ENCODE results near the gene ARHGEF18.
"Not testable (repeated sequence)": the region's sequence is repeated elsewhere in the genome, so short reads cannot be mapped to it uniquely, and the experiment has no call there.

ARHGEF18 gene

DNA sequence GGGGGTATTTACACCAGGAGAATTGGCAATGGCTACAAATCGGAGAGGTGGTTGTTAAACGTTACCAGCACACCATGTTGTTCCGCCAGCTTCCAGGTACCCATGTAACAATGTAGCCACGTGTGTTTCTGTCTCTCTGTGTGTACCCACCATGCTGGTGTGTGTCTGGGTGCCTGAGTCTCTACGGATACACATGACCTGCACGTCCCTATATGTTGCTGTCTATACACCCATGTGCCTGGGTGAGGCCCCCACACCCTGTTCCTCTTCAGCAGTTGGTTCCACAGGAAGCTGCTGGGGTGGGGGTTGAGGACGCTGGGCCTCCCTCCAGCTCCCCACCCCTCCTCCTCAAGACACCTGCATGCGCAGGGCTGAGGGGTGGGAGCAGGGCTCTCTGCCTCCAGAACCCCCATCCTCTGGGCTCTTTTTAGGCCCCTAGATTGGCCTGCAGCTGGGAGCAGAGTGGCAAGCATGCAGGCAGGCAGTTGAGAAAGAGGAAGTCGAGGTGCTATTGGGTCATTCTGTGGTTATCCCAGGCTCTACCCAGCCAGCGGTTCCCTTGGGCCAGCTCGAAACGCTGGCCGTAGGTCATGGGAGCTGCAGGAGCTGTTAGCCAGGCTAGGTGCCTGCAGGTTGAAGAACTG lies at the start of gene ARHGEF18:
ARHGEF18 (plus strand) TSS at position 351 of the 644 bp plus-strand sequence. CDS start 13,954 bp downstream, outside the sequence.
- DNase-seq (ENCODE audit: low read depth), result no peak

DNA sequence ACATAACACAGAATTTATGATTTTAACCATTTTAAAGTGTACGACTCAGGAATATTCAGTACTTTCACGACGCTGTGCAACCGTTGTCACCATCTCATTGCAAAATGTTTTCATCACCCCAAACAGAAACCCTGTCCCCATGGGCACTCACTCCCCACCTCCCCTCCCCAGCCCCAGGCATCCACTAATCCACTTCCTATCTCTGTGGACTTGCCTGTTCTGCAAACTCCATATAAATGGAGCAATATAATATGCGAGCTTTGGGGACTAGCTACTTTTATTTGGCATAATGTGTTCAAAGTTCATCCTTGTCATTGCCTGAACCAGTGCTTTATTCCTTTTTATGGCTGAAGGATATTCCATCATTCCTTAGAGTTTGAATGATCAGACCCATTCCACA lies 47.2 kb upstream of the ARHGEF18 start:
- DNase-seq (ENCODE audit: low read depth), result no peak

DNA sequence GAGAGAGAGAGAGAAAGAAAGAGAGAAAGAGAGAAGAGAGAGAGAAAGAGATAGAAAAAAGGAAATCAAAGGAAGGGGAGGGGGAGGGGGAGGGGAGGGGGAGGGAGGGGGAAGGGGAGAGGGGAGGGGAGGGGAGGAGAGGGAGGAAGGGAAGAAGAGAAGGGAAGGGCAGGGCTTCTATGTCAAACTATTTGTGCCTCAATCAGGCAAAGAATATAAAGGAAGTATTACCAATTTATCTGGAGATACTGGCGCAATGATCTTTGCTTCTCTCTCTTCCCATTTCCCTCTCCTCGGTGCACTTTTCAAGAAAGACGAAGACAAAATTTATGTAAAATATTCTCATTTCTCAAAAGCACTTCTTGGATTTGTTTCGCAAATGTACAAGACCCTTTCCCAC lies 45.3 kb upstream of the ARHGEF18 start:
- DNase-seq (ENCODE audit: low read depth), result no peak

DNA sequence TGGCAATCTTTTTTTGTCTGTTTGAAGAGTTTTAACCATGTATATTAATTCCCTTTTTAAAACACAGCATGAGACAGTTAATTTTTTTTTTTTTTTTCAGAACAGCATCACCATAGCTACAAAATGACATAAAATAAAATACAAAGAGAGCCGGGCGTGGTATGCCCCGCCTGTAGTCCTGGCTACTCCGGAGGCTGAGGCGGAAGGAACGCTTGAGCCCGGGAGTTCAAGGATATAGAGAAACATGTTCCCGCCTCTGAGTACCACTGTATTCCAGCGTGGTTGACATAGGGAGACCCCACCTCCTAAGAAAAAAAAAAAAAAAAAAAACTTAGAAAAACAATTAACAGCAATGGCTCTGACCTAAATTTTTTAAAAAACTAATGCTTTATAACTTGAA lies 44.5 kb upstream of the ARHGEF18 start:
- no peak for DNase-seq (ENCODE audit: low read depth)

DNA sequence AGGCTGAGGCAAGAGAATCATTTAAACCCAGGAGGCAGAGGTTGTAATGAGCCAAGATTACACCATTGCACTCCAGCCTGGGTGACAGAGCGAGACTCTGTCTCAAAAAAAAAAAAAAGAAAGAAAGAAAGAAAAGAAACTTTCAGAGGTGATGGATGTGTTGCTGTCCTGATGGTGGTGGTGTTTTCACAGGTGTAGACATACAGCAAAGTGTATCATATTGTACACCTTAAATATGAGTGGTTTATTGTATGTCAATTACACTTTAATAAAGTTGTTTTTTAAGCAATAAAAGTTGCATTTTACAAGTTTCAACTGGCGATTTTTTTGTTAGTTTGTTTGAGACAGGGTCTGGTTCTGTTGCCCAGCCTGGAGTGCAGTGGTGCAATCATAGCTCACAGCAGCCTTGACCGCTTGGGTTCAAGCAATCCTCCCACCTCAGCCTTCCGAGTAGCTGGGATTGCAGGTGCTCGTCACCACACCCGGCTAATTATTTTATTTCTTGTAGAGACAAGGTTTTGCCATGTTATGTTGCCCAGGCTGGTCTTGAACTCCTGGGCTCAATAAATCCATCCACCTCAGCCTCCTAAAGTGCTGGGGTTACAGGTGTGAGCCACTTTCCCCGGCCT lies 41.0 kb upstream of the ARHGEF18 start:
- no peak for DNase-seq (ENCODE audit: low read depth)

DNA sequence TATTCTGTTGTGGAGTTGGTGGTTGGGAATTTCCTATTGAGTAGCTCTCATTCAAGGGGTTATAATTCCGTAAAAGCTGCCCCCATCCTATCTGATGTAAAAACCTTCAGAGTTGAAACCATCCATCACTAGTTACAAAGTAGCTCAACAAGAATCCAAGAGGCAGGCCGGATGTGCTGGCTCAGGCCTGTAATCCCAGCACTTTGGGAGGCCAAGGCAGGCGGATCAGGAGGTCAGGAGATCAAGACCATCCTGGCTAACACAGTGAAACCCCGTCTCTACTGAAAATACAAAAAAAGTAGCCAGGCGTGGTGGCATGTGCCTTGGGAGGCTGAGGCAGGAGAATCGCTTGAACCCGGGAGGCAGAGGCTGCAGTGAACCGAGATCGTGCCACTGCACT lies 40.4 kb upstream of the ARHGEF18 start:
- not testable (repeated sequence) for DNase-seq (ENCODE audit: low read depth)

DNA sequence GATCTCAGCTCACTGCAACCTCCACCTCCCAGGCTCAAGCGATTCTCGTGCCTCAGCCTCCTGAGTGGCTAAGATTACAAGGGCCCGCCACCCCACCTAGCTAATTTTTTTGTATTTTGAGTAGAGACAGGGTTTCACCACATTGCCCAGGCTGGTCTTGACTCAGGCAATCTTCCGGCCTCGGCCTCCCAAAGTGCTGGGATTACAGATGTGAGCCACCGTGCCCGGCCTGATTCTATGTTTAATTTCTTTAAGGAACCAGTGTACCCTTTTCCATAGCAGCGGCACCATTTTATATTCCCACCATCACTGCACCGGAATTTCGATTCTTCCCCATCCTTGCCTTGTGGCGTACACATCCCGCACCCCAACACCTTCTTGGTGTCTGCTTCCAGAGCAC lies 36.8 kb upstream of the ARHGEF18 start:
- no peak for DNase-seq (ENCODE audit: low read depth)

DNA sequence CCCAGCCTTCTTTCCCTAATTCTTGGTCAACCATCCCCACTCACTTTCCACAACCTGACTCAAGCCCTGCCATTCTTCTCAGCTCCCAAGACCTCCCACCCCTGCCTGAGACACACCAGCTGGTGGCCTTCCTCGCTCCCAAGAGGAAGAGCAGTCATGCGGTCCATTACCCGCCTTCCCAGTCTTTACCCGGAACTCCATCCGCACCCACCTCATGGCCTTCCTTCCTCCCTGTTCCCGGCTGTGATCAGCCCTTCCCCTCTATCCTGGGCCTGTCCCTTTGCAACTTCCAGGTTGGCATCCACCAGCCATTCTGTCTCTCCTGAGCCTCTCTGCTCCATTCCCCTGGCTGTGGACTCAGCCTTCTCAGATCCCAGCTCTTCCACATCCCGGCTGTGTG lies 35.9 kb upstream of the ARHGEF18 start:
- DNase-seq (ENCODE audit: low read depth), result no peak

DNA sequence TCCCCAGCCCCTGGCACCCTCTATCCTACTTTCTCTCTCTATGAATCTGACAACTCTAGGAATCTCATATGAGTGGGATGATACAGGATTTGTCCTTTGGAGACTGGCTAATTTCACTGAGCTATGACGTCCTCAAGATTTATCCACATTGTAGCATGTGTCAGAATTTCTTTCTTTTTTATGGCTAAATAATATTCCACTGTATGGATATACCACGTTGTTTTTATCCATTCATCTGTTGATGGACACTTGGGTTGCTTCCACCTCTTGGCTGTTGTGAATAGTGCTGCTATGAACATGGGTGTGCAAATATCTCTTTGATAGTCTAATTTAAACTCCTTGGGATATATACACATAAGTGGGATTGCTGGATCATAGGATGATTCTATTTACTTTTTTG lies 30.6 kb upstream of the ARHGEF18 start:
- DNase-seq (ENCODE audit: low read depth), result no peak

DNA sequence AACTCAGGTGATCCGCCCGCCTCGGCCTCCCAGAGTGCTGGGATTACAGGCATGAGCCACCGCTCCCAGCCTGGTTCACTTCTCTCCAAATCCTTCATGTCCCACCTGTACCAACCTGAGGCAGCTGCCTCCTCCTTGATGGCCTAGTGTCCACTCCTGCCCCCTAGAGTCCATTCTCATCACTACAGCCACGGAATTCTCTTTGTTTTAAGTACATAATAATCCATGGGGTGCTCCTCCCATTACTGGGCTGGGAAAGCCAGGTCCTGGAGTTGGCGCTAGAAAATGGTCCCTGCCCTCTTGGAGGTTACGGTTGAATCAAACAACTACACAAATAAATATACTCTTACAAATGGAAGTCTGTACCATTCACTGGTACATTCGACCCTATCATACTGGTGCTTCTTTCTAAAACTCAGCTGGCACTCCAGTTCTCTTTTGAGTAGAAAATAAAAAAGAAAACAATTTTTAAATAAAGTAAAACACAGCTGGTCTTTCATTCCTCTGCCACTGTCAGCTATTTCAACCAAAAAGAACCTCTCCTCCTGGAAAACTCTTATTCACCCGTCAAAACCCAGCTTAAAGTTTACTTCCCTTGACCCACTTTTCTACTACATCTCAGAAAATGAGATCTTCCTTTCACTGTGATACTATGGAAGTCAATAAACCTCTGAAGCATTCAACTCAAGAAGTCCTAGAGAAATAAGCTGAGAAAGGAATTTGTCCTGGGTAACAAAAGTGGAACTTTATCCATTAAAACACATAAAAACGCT lies 22.4 kb upstream of the ARHGEF18 start:
- DNase-seq (ENCODE audit: low read depth), result no peak

DNA sequence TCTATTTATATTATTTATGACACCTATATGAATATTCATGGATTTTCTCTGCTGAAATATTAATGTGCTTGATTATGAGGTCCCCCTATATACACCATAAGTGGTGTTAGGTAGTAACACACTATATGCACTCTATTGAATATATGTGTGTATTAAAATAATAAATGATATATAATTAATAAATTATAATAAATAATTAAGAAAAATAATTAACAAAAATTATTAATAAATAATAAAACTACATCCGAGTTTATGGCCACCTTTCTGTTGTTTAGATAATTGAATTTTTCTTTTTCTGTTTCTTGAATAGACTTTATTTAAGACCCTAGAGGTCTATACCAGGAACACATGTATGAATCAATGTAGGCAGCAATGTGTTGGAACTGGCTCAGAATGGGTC lies 20.9 kb upstream of the ARHGEF18 start:
- no peak for DNase-seq (ENCODE audit: low read depth)

DNA sequence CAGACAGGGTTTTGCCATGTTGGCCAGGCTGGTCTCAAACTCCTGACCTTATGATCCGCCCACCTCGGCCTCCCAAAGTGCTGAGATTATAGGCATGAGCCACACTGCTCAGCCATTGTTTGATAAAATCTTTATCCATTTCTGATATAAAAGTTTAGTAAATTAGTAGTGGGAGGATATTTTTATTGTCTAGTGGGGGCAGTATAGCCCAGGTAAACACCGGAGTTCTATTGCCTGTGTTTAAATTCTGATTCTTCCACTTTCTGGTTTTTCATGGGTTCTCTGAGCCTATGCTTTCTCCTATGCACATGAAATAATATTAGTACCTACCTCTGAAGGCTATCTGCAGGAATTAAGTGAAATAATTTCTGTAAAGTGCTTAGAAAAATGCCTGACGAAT lies 20.1 kb upstream of the ARHGEF18 start:
- no peak for DNase-seq (ENCODE audit: low read depth)

DNA sequence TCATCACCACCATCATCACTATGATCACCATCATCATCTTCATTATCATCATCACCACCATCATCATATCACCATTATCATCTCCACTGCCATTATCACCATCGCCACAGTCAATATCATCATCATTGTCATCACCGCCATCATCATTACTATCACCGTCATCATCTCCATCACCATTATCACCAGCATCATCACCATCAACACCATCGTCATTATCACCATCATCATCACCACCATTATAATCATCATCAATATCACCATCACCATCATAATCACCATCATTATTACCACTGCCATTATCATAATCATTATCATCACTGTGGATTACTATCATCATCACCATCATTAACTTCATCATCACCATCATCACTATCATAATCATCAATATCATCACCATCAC lies 17.3 kb upstream of the ARHGEF18 start:
- DNase-seq (ENCODE audit: low read depth), result no peak

DNA sequence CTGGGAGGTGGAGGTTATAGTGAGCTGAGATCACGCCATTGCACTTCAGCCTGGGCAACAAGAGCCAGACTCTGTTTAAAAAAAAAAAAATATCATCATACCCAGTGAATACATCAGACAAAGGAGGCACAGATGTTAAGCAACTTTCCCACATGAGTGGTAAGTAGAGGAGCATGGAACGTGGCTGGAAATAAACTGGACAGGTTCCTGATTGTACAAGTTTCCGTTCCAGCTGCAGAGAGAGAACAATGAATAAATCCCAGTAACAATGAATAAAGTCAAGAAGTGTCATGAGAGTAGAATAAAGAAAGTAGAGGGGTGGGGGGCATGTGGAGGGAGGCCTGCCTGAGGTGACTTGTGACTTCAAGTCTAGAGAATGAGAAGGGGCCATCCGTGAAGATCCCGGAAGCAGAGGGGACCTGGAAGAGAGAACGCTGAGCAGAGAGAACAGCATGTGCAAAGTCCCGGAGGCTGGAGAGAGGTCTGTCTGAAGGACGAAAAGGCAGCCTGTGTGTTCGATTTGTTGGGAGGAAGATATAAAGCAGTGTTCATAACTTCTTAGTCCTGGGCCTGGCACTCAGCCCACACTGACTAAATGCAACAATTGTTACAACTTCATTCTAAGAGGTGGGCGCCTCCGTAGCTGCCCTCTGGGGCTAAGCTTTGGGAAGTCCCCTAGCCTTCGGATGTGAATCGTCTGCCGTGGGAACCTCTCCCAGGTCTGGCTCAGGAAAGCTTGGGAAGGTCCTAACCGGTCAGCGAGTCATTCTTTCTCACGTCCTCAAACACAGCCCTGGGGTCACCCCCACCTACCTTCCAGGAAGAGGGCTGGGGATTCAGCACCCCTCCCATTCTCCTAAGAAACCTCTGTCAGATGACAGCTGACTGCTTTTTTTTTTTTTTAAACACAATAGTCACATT lies 15.3 kb upstream of the ARHGEF18 start:
- DNase-seq (ENCODE audit: low read depth), result no peak

DNA sequence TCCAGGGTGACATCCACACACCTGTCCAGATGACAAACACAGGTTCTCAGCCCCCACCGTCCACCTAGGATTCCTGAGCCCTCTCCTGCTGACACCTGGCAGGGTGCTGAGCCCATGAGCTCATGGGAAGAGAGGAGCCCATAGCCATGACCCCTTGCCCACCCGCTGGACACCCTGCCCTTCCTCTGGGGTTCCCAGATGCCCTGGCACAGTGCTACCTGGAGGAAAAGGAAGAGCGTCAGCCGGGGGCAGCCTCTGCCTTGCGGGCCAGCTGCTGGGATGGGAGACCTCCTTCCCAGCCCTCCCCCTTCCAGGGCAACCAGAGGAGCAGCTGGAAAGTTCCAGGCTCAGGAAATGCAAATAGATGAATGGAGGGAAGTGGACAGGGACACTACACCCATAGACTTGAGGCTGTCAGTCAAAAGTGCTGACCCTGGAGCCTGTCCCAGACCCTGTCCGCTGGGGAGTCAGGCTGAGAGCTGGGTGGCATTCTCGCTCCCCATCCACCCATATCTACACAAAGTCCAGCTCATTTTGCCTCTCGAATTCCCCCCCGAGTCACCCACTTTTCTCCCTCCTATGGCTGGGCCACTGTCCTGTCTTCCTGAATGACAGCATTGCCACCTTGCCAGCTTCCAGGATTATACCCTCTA lies 12.3 kb upstream of the ARHGEF18 start:
- DNase-seq (ENCODE audit: low read depth), result no peak

DNA sequence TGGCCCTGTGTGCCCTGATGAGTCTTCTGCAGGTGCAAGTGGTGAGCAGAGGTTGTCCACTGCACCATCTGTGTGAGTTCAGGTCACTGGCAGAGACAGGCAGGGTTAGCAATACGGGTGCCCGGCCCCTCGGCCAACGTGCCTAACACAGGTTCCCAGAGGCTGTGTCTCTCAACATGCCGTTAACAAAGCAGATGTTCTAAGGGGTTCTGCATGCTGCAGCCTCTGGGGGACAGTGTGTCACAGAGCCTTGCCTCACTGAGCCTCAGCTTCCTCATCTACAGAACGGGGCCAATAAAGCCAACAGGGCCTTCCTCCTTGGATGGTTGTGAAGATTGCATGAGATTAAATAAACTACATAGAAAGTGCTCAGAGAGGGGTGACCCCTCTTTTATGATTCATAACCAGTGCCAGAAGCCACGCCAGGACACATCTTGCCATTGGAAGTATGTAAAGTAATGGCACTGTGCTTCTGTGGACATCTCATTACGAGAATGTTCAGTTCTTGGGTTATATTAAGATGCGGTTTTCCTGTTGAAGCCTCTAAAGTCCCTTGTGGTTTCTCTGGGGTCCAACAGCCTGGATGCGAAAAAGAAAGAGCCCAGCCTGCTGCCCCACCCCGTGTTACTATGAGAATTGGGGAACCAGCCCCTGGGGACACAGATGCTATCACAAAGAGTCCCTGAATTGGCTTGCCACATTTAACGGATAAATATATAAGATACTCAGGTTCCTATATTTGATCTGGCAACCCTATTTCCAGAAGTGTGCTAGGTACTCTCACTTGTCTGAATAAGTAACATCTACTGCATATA lies 11.2 kb upstream of the ARHGEF18 start:
- no peak for DNase-seq (ENCODE audit: low read depth)

DNA sequence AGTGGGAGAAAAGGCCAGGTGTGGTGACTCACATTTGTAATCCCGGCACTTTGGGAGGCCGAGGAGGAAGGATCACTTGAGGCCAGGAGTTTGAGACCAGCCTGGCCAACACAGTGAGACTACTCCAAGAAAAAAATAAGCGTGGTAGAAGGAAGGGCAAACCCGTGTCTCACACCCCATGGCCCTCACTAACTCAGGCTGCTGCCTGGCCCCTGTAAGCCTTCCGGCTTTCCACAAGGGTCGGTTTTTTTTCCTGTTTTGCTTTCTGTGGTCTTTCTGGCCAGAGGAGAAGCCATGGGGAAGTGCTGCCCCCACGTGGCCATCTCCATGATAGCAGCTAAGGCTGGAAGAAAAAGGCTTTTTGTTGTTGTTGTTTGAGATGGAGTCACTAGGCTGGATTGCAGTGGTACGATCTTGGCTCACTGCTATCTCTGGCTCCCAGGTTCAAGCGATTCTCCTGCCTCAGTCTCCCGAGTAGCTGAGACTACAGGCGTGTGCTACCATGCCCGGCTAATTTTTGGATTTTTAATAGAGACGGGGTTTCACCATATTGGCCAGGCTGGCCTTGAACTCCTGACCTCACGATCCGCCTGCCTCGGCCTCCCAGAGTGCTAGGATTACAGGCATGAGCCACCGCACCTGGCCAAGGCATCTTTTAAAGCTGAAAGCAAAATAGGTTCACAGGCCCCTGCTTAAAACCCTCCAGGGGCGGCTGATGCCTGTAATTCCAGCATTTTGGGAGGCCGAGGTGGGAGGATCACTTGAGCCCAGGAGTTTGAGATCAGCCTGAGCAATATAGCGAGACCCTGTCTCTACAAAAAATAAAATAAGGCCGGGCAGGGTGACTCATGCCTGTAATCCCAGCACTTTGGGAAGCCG lies 7.5 kb upstream of the ARHGEF18 start:
- peak; percentile 46 for DNase-seq (ENCODE audit: low read depth)

DNA sequence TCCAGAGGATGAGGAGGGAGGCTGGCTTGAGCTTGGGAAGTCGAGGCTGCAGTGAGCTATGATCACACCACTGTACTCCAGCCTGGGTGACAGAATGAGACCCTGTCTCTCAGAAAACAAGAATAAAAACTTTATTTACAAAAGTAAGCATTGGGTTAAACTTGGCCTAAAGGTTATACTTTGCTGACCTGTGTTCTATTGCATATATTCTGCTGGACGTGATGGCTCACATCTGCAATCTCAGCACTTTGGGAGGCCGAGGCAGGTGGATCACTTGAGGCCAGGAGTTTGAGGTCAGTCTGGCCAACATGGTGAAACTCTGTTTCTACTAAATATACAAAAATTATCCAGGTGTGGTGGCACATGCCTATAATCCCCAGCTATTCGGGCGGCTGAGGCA lies 6.6 kb upstream of the ARHGEF18 start:
- no peak for DNase-seq (ENCODE audit: low read depth)

DNA sequence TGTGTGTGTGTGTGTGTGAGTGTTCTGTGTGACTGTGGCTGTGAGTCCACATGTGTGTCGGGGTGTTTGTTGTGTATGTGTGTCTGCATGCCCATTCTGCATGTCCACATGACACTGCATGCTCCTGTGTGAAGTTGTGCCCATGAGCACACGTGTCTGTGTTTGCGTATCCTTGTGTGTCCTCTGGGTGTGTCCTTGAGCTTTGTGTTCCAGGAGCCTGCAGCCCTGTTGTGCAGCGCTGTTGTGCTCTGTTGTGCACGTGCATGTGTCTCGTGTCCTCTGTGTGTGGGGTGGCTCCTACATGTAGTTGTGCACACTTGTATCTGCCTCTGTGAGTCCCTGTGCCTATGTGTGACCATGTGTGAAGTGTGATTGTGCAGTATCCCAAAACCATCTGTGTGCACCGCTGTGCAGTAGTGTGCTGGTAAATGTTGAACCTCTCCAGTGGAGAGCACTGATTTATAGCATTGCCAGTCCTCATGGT lies 2.2 kb upstream of the ARHGEF18 start:
- no peak for DNase-seq (ENCODE audit: low read depth)

DNA sequence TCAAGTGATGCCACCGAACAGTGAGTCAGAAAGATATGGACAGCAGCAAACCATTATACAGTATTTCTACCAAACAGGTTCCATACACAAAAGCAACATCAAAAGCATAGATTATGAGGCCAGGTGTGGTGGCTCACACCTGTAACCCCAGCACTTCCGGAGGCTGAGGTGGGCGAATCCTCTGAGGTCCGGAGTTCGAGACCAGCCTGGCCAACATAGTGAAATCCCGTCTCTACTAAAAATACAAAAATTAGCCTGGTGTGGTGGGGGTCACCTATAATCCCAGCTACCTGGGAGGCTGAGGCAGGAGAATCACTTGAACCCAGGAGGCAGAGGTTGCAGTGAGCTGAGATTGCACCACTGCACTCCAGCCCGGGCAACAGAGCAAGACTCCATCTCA lies 1.7 kb upstream of the ARHGEF18 start:
- DNase-seq (ENCODE audit: low read depth), result not testable (repeated sequence)
